ENCODE data around the gene ANKRD42.
"Not testable (repeated sequence)": the region's sequence is repeated elsewhere in the genome, so short reads cannot be mapped to it uniquely, and the experiment has no call there.

Gene ANKRD42

DNA sequence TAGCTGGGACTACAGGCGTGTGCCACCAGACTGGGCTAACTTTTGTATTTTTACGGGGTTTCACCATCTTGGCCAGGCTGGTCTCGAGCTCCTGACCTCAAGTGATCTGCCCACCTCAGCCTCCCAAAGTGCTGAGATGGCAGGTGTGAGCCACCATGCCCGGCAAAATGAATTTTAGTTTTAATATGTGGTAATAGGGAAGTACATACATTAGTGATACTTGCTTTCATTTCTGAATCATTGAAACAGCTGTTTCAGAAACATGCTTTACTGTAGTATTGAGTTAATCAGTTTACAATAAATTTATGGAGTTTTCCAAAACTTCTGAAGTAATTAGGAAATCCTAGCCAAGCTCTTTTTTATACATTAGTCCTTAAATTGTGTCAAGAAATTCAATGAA, 21.0 kb upstream of the ANKRD42 start:
- no peak for DNase-seq (ENCODE audit: low read depth)

DNA sequence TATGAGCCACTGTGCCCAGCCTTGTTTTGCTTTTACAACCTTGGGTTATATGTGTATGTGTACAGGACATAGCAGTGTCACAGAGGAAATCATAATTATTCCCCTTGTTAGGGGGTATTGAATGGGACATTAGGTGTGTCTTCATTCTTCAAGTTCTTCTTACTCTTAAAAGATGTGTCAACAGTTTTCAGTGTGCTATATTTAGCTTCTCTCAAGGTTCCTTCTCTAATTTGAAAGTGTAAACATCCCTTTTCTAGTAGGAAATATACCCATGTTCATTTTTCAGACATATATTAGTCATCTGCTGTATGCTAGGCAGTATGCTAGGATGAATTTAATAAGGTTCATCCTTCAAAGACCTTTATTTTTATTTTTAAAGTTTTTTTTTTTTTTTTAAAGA, 19.5 kb upstream of the ANKRD42 start:
- DNase-seq (ENCODE audit: low read depth), result no peak

DNA sequence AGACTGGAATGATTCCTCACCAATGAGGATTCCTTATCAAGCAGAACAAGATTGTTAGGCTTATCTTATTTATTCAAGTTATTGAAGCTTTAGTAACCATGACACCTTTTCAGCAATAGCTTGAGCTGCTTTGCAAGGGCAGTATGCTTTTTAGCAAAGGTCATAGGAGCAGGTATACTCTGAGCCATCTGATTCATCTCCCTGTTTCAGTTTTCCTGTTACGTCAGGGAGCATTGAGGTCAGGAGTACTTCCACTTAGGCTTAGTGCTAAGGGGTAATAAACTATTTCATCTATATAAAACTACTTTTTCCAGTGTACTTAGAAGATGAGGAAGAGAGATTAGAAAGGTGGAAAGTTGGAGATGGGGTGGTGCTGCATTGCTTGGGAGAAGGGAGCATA, 17.7 kb upstream of the ANKRD42 start:
- DNase-seq (ENCODE audit: low read depth), result no peak

DNA sequence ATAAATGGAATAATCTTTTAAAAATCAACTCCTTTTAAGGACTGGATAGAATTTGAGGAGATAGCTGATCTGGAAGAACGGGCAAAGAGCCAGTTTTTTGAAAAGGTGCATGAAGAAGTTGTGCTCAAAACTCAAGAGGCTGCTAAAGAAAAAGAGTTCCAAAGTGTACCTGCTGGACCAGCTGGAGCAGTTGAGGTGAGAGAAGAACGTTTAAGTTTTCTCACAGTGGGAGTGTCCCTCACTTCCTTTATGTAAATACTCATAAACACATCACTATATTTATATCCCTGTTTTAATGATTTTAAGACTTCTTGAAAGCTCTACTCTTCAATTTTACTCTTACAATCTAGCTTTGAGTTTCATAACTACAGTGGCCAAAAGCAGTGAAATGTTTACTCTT, 11.7 kb upstream of the ANKRD42 start:
- no peak for DNase-seq (ENCODE audit: low read depth)

DNA sequence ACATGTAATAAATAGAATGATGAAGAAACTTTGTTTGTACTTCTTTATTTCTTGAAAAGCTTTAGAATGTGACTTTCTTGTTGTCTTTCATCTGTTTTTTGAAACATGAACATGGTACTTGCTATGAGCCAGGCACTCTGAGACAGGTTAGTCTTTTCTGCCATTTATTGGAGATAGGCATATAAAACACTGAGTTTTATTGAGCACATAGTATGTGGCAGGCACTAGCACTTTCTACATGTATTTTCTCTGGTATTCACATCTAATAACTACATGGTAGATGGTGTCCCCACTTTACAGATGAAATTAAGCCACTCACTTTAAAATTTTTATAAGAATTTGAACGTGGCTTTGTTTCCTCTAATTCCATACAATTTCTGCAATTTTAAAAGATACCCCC, 7.7 kb upstream of the ANKRD42 start:
- no peak for DNase-seq (ENCODE audit: low read depth)

DNA sequence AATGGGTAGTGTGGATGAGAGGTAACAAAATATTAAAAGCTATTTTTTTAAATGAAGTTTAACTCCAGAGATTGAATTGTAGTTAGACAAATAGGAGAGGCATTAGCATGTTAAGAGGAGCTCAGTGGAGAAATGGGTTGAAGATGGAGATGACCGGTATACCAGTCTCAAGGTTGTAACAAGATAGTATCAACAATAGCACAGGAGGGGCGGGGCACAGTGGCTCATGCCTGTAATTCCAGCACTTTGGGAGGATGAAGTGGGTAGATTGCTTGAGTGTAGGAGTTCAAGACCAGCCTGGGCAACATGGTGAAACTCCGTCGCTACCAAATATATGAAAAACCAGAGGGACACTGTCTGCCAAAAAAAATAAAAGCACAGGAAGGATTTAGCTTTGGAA, 6.0 kb upstream of the ANKRD42 start:
- DNase-seq (ENCODE audit: low read depth), result no peak

DNA sequence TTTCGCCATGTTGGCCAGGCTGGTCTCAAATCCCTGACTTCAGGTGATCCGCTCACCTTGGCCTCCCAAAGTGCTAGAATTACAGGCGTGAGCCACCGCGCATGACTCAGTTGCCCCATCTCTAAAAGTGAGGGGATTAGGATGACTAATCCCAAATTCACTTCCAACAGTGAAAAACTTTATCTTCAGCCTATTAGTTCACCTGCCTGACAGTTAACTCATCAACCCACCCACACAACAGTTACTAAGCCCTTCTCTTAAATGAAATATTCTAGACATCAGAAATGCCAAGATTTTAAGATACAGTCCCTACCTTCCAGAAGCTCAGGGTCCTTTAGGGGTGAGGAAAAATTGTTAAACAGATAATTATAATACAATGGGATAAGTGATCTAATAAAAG, 2.0 kb upstream of the ANKRD42 start:
- no peak for DNase-seq (ENCODE audit: low read depth)

DNA sequence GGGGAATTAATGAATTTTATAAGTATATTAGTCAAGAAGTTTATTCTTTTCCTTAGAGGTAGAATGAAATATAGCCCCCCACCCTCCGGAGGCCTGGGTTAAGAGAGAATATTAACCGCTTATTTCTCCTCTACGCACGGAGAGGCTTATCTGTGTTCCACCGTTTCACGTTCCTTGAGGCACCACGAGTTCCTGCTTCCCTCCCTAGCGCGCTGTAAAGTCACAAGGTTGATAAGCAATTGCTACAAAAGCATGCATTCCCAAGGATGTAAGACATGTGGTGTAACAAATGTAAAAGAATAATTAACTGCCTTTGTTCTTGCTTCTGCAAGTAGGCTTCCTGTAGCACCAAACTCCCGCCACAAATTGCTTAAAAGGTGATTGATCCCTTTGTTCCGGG, 1.5 kb upstream of the ANKRD42 start:
- DNase-seq (ENCODE audit: low read depth), result no peak

DNA sequence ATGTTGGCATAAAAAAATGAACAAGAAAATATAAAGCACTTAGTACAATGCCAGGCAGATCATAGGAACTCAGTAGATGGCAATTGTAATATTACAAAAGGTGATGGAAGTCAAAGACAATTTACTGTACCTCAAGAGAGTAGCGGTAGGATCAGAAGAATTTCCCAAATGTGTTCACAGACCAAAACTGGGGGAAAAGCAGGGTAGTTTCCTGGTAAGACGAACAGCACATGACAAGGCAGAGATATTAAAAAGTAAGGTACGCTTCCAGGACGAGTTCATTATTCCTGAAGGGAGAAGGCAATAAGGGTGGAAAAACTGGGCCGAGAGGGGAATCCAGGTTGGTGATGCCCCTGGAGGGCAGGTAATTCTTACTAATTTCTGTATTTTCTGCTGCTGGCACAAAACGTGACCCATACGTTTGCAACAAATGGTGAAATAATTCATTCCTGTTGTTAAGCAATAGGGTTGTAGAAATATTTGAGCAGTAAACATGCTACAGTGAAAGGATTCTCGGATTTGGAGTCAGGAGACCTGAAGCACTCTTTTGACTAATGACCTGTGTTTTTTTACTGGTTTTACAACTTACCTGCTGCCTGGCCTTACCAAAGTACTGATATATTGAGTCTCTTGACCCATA, 786 bp upstream of the ANKRD42 start:
- no peak for DNase-seq (ENCODE audit: low read depth)

DNA sequence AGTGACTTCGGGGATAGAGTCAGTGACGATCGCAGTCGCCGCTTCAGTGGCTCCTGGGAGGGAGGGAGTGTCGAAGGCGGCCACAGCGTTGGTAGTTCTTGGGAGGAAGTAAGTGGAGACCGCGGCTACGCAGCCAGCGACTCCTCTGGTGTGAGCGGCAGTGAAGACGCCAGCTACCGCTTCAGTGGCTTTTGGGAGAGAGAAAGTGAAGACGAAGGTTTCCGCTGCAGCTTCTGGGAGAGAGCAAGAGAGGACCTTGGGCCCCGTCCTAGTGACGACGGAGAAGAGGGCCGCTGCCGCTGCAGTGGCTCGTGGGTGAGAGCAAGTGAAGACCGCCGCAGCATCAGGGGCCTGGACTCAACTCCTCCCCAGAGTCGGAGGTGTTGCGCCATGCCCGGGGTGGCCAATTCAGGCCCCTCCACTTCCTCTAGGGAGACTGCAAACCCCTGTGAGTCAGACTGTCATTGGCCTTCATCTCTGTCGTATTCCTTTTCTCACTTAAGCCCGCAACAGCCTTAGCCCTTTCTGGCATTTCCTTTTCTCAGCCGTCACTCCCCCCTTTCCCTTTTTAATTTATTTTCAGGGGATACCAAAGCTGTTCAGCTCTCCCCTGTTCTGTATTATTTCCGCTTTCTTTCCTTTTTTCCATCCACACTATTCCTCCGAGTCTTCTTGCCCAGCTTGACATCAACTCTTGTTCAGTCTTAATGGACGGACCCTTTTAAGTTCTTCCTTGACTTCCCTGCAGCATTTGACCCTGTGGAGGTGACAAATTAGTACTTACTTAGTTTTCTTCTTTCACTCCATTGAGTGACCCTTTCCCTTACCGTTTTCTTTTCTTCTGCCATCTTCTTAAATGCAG, 1.0 kb downstream of the ANKRD42 start:
- peak; percentile 30 for DNase-seq (ENCODE audit: low read depth)

DNA sequence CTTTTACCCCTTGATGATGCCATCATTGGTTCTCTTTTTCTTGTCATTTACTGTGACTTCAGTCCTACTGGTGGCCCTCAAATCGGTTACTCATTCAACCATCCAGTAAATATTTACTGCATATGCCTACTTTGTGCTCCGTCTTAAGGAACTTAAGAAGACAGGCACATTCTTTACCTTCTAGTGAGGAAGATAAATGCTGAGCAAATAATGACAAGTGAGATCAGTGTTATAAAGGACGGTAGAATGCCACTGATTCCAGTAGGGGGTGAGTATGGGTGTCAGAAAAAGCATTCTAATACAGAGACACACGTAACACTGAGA, 1.6 kb downstream of the ANKRD42 start:
- DNase-seq (ENCODE audit: low read depth), result no peak

DNA sequence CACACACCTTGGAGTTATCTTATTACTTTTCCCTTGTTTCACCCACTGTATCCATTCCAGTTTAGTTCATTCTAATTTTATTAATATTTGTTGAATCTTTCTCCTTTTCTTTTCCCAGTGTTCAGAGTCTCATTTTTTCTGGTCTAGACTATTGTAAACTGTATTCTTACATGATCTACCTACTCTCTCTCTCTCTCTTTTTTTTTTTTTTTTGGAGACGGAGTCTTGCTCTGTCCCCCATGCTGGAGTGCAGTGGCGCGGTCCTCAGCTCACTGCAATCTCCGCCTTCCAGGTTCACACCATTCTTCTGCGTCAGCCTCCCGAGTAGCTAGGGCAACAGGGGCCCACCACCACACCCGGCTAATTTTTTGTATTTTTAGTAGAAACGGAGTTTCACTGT, 2.1 kb downstream of the ANKRD42 start:
- no peak for DNase-seq (ENCODE audit: low read depth)

DNA sequence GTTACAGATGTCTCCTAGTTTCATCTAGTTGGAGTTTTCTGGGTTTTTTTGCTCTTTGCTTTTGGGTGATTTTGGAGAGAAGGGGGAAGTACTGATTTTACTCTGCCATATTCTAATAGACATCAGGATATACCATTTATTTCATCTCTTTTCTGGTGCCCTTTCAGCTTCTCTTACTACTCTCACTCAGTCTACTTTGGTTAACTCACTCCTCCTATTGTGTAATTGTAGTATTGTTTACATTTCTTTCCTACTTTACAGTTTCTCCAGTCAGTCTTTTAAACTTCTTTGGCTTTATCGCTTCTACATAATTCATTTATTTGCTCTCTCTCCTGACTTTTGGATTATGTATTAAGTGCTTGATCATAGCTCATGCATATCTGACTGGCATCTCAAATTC, 6.5 kb downstream of the ANKRD42 start:
- no peak for DNase-seq (ENCODE audit: low read depth)

DNA sequence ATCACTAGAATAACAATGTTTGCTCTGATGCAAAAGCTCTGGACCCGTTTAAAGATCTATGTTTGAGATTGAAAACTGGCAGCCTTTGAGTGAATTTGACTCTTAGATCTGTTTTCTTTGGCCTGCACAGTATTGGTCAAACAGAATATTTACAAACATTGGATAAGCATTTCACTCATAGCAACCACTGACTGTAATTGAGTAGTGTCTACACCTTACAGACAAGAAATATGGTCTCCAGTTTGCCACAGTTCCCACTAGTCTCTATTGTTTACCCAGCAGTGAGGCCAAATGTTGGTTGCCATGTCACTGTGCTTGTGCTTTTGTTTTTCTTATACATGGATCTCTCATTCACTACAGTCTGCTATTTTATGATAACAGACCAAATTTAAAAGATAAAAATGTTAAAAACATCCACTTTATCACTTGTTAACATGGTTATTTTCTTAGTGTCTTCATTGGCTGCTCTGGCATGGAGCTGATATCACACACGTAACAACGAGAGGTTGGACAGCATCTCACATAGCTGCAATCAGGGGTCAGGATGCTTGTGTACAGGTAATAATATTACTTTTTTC, 12.2 kb downstream of the ANKRD42 start:
- DNase-seq (ENCODE audit: low read depth), result no peak

DNA sequence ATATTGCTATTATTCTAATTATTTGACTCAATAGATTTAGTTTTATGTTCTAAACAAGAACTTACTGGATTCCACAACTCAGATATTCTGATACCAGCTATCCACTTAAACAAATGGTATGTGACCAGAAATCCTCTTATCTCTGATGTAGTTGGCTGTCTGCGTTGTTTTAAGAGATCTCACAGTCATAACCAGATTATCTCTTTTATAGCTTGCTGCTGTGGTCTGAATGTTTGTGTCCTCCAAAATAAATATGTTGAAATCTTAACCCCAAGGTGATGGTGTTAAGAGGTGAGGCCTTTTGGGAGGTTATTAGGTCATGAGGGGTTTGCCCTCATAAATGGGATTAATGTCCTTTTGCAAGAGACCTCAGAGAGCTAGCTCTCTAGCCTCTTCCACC, 12.7 kb downstream of the ANKRD42 start:
- DNase-seq (ENCODE audit: low read depth), result no peak

DNA sequence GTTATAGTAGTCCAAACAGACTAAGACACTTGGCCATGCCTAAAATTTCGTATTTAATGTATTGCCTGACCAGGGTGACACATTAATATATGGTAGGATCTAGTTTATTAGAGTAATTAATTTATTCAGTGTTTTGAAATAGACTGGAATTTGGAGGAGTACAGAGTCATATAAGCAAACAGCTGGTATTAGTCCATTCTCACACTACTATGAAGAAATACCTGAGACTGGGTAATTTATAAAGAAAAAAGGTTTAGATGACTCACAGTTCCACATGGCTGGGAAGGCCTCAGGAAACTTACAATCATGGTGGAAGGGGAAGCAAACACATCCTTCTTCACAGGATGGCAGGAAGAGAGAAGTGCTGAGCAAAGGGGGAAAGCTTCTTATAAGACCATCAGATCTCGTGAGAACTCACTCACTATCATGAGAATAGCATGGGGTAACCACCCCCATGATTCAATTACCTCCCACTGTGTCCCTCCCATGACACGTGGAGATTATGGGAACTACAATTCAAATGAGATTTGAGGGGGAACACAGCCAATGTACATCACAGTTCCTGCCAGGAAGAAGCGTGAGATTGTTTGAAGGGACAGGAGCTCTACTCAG, 13.4 kb downstream of the ANKRD42 start:
- DNase-seq (ENCODE audit: low read depth), result not testable (repeated sequence)

DNA sequence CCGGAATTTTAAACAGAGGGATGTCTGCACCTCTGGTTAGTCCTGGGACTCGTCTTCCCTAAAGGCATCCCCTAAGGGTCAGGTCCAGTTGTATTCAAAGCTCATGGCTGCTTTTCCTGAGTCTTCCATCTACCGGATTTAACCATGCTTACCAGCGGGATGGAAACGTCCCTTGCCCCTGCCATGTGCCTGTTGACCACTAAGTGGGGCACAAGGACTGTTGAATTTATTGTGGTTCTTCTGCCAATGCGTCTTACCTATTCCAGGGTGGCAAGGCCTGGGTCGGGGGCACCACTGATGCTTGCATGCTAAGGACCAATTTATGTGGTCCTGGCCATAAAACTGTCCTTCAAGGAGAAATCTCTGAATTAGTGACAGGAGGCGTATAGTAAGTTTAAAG, 25.6 kb downstream of the ANKRD42 start:
- DNase-seq (ENCODE audit: low read depth), result no peak

DNA sequence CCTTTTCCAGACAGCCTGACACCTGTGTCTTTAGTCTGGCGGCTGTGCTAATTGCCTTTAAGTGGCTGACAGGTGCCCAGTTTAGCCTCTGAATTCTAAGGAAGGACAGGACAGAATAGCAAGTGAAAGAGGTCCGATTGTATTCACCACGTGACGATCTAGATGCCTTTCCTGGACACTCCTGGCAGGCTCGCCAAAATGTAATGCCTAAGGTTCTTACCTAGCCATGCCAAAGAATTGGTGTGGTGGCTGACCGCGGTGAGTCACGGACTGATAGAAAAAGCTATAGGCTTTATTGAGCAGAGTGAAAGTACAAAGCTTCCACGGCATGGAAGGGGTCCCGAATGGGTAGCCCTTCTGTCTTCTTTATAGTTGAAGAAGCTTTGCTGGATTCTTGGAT, 26.7 kb downstream of the ANKRD42 start:
- DNase-seq (ENCODE audit: low read depth), result no peak

DNA sequence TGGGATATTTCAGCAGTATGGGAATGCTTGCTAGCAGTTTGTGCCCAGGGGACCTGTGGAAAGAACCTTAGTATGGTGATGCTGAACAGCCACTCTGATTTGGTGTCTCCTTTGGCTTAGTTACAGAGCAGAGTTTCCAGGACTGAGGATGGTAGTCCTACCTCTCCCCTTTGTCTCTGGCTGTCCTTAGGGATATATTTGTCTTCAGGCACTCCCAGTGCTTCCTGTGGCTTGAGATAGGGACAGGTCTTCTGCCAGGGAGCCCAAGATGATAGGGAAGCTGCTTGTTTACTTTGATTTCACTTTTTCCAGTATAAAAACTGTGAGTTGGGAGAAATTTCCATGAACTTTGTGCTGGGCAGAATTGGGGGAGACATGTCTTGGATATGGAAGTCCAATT, 28.2 kb downstream of the ANKRD42 start:
- no peak for DNase-seq (ENCODE audit: low read depth)

DNA sequence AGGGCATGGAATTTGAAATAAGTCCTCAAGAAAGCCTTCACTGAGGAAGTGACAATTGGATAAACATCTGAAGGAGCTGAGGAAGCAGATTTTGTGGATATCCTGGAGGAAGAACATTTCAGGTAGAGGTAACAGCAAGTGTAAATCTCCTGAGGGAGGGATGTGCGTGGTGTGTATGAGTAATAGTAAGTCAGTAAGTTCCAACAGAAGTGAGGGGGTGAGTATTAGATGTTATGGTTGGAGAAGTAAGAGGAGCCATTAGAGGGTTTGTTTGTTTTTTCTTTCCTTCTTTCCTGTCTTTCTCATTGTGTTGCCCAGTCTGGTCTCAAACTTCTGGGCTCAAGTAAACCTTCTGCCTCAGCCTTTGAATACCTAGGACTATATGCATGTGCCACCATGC, 29.0 kb downstream of the ANKRD42 start:
- DNase-seq (ENCODE audit: low read depth), result no peak

DNA sequence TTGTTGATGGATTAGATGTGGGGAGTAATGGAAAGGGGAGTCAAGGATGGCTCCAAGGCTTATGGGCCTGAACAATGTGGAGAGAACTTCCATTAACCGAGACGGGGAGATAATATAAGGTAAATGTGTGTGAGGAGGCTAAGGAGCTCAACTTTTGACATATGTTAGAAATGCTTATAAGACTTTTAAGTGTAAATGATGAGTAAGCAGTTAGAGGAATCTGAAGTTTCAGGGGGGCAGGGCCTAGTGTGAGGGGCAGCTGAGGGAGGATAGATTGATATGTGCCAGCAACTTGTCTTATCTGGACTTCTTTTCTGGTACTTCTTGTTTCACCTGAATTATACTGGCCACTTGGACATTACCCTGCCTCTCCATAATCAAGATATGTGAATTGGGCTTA, 29.9 kb downstream of the ANKRD42 start:
- no peak for DNase-seq (ENCODE audit: low read depth)

DNA sequence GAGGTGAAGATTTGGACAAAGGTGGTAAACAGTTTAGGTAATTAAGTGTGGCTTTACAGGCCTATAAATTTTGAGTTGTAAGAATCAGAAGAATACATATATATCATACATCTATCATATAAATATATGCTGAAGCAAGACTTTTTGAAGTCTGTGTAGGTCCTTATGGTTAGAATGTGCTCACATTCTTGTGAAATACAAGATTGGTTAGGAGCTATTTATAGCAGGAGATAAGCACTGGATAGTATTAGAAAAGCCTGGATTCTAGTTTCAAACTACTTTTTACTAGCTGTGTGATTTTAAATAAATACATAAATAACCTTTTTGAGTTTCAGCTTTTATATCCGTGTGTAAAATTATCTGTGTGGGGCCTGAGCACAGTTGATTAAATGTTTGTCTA, 42.3 kb downstream of the ANKRD42 start:
- DNase-seq (ENCODE audit: low read depth), result no peak

DNA sequence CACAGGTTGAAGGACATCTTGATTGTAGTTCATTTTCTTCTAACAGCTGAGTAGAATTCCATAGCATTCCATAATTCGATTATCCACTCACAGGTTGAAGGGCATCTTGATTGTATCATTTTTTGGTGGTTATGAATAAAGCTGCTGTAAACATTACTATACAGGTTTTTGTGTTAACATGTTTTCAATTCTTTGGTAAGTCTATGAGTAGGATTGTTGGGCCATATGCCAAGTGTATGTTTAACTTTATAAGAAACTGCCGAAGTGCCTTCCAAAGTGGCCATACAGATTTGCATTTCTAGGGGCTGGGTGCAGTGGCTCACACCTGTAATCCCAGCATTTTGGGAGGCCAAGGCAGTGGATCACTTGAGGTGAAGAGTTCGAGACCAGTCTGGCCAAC, 44.6 kb downstream of the ANKRD42 start:
- no peak for DNase-seq (ENCODE audit: low read depth)

All from activated T-cell treated with anti-CD3 and anti-CD28 coated beads for 24 hours (primary cell).